ENCODE measurements around the gene NWD2.

The NWD2 gene

GRCh38 chr4:37425857-37426256 lies 181.3 kb downstream of the NWD2 start:
- in situ Hi-C loops (cut with HindIII; ENCODE audit: low pct_ligation_motif_present, low pct_unique_long_range_greater_than_20kb, low sequenced_read_pairs): no loop called here

GRCh38 chr4:37427193-37427592 lies 182.7 kb downstream of the NWD2 start:
- in situ Hi-C loops (cut with HindIII; ENCODE audit: low pct_ligation_motif_present, low pct_unique_long_range_greater_than_20kb, low sequenced_read_pairs): no loop called here
- no peak for DNase-seq

More at GRCh38 chr4:37425857-37426256, 181.3 kb downstream of the NWD2 start:
- DNase-seq: no peak

- in situ Hi-C loops (cut with HindIII; ENCODE audit: low pct_ligation_motif_present, low pct_unique_long_range_greater_than_20kb, low sequenced_read_pairs): no loop called here
- no peak for DNase-seq
These were observed 185.4 kb downstream of the NWD2 start for GRCh38 chr4:37429906-37430305.

- DNase-seq: no peak
- in situ Hi-C loops (cut with HindIII; ENCODE audit: low pct_ligation_motif_present, low pct_unique_long_range_greater_than_20kb, low sequenced_read_pairs): no loop called here
These were observed 186.3 kb downstream of the NWD2 start for GRCh38 chr4:37430718-37431416.

- peak; percentile 8 for DNase-seq
- in situ Hi-C loops (cut with HindIII; ENCODE audit: low pct_ligation_motif_present, low pct_unique_long_range_greater_than_20kb, low sequenced_read_pairs): no loop called here
These were observed 186.8 kb downstream of the NWD2 start for GRCh38 chr4:37431417-37431743.

GRCh38 chr4:37434469-37434868 lies 189.9 kb downstream of the NWD2 start:
- in situ Hi-C loops (cut with HindIII; ENCODE audit: low pct_ligation_motif_present, low pct_unique_long_range_greater_than_20kb, low sequenced_read_pairs): no loop called here
- DNase-seq: peak; percentile 18

- in situ Hi-C loops (cut with HindIII; ENCODE audit: low pct_ligation_motif_present, low pct_unique_long_range_greater_than_20kb, low sequenced_read_pairs): no loop called here
- DNase-seq: no peak
These were observed 192.0 kb downstream of the NWD2 start for GRCh38 chr4:37436546-37436945.

- in situ Hi-C loops (cut with HindIII; ENCODE audit: low pct_ligation_motif_present, low pct_unique_long_range_greater_than_20kb, low sequenced_read_pairs): no loop called here
- no peak for DNase-seq
These were observed 192.6 kb downstream of the NWD2 start for GRCh38 chr4:37437163-37437562.

- DNase-seq: no peak
- in situ Hi-C loops (cut with HindIII; ENCODE audit: low pct_ligation_motif_present, low pct_unique_long_range_greater_than_20kb, low sequenced_read_pairs): no loop called here
These were observed 194.2 kb downstream of the NWD2 start for GRCh38 chr4:37438564-37439279.

- no peak for DNase-seq
- in situ Hi-C loops (cut with HindIII; ENCODE audit: low pct_ligation_motif_present, low pct_unique_long_range_greater_than_20kb, low sequenced_read_pairs): no loop called here
These were observed 195.4 kb downstream of the NWD2 start for GRCh38 chr4:37439809-37440474.

- in situ Hi-C loops (cut with HindIII; ENCODE audit: low pct_ligation_motif_present, low pct_unique_long_range_greater_than_20kb, low sequenced_read_pairs): no loop called here
- no peak for DNase-seq
These were observed 196.0 kb downstream of the NWD2 start for GRCh38 chr4:37440501-37440900.

GRCh38 chr4:37441231-37442061 lies 196.9 kb downstream of the NWD2 start:
- in situ Hi-C loops (cut with HindIII; ENCODE audit: low pct_ligation_motif_present, low pct_unique_long_range_greater_than_20kb, low sequenced_read_pairs): no loop called here
- DNase-seq: no peak

- in situ Hi-C loops (cut with HindIII; ENCODE audit: low pct_ligation_motif_present, low pct_unique_long_range_greater_than_20kb, low sequenced_read_pairs): no loop called here
- no peak for DNase-seq
These were observed 197.4 kb downstream of the NWD2 start for GRCh38 chr4:37442062-37442323.

- DNase-seq: no peak
- in situ Hi-C loops (cut with HindIII; ENCODE audit: low pct_ligation_motif_present, low pct_unique_long_range_greater_than_20kb, low sequenced_read_pairs): no loop called here
These were observed 198.6 kb downstream of the NWD2 start for GRCh38 chr4:37443137-37443536.

GRCh38 chr4:37445023-37445422 lies 200.5 kb downstream of the NWD2 start:
- no peak for DNase-seq
- in situ Hi-C loops (cut with HindIII; ENCODE audit: low pct_ligation_motif_present, low pct_unique_long_range_greater_than_20kb, low sequenced_read_pairs): no loop called here

- no peak for DNase-seq
- in situ Hi-C loops (cut with HindIII; ENCODE audit: low pct_ligation_motif_present, low pct_unique_long_range_greater_than_20kb, low sequenced_read_pairs): no loop called here
These were observed 201.5 kb downstream of the NWD2 start for GRCh38 chr4:37446016-37446415.

- in situ Hi-C loops (cut with HindIII; ENCODE audit: low pct_ligation_motif_present, low pct_unique_long_range_greater_than_20kb, low sequenced_read_pairs): no loop called here
- no peak for DNase-seq
These were observed 203.3 kb downstream of the NWD2 start for GRCh38 chr4:37447886-37448285.

- no peak for DNase-seq
- in situ Hi-C loops (cut with HindIII; ENCODE audit: low pct_ligation_motif_present, low pct_unique_long_range_greater_than_20kb, low sequenced_read_pairs): no loop called here
These were observed 205.8 kb downstream of the NWD2 start for GRCh38 chr4:37450309-37450708.

GRCh38 chr4:37450911-37451310 lies 206.4 kb downstream of the NWD2 start:
- in situ Hi-C loops (cut with HindIII; ENCODE audit: low pct_ligation_motif_present, low pct_unique_long_range_greater_than_20kb, low sequenced_read_pairs): no loop called here
- no peak for DNase-seq
